ENCODE measurements around the gene UPF2.
"Not testable (repeated sequence)": the region's sequence is repeated elsewhere in the genome, so short reads cannot be mapped to it uniquely, and the experiment has no call there.

Gene UPF2

GRCh38 chr10:12042797-12043651 lies at the start of gene UPF2:
Gene UPF2 (minus strand): TSS chr10:12042809. CDS start chr10:12035423, 7,386 bp downstream.
- in situ Hi-C loops (cut with MboI; ENCODE audit: low sequenced_read_pairs), result no loop called here

GRCh38 chr10:12091421-12091820 lies 48.8 kb upstream of the UPF2 start:
- in situ Hi-C loops (cut with MboI; ENCODE audit: low sequenced_read_pairs), result no loop called here

- in situ Hi-C loops (cut with MboI; ENCODE audit: low sequenced_read_pairs), result no loop called here
Observed at GRCh38 chr10:12088919-12089318, 46.3 kb upstream of the UPF2 start.

- in situ Hi-C loops (cut with MboI; ENCODE audit: low sequenced_read_pairs), result no loop called here
Observed at GRCh38 chr10:12081879-12082557, 39.4 kb upstream of the UPF2 start.

- in situ Hi-C loops (cut with MboI; ENCODE audit: low sequenced_read_pairs), result no loop called here
Observed at GRCh38 chr10:12081470-12081869, 38.9 kb upstream of the UPF2 start.

- in situ Hi-C loops (cut with MboI; ENCODE audit: low sequenced_read_pairs), result no loop called here
Observed at GRCh38 chr10:12077580-12078180, 35.1 kb upstream of the UPF2 start.

- in situ Hi-C loops (cut with MboI; ENCODE audit: low sequenced_read_pairs), result no loop called here
Observed at GRCh38 chr10:12073526-12073925, 30.9 kb upstream of the UPF2 start.

GRCh38 chr10:12071441-12071840 lies 28.8 kb upstream of the UPF2 start:
- in situ Hi-C loops (cut with MboI; ENCODE audit: low sequenced_read_pairs), result not testable (repeated sequence)

GRCh38 chr10:12068449-12069269 lies 26.1 kb upstream of the UPF2 start, which contains the start of gene DHTKD1:
Gene DHTKD1 (plus strand): TSS chr10:12068954. CDS start chr10:12069034, 80 bp downstream.
- in situ Hi-C loops (cut with MboI; ENCODE audit: low sequenced_read_pairs), result no loop called here

GRCh38 chr10:12067336-12067735 lies 24.7 kb upstream of the UPF2 start:
- in situ Hi-C loops (cut with MboI; ENCODE audit: low sequenced_read_pairs), result no loop called here

GRCh38 chr10:12063483-12063818 lies 20.8 kb upstream of the UPF2 start:
- in situ Hi-C loops (cut with MboI; ENCODE audit: low sequenced_read_pairs), result no loop called here

- in situ Hi-C loops (cut with MboI; ENCODE audit: low sequenced_read_pairs), result no loop called here
Observed at GRCh38 chr10:12062754-12063482, 20.3 kb upstream of the UPF2 start.

- in situ Hi-C loops (cut with MboI; ENCODE audit: low sequenced_read_pairs), result no loop called here
Observed at GRCh38 chr10:12061124-12061523, 18.5 kb upstream of the UPF2 start.

- in situ Hi-C loops (cut with MboI; ENCODE audit: low sequenced_read_pairs), result no loop called here
Observed at GRCh38 chr10:12056748-12057147, 14.1 kb upstream of the UPF2 start.

GRCh38 chr10:12055732-12056131 lies 13.1 kb upstream of the UPF2 start:
- in situ Hi-C loops (cut with MboI; ENCODE audit: low sequenced_read_pairs), result no loop called here

GRCh38 chr10:12051241-12051640 lies 8.6 kb upstream of the UPF2 start:
- in situ Hi-C loops (cut with MboI; ENCODE audit: low sequenced_read_pairs), result no loop called here

- in situ Hi-C loops (cut with MboI; ENCODE audit: low sequenced_read_pairs), result no loop called here
Observed at GRCh38 chr10:12050528-12050927, 7.9 kb upstream of the UPF2 start.

- in situ Hi-C loops (cut with MboI; ENCODE audit: low sequenced_read_pairs), result no loop called here
Observed at GRCh38 chr10:12048547-12048946, 5.9 kb upstream of the UPF2 start.

- in situ Hi-C loops (cut with MboI; ENCODE audit: low sequenced_read_pairs), result no loop called here
Observed at GRCh38 chr10:12045596-12045995, 3.0 kb upstream of the UPF2 start.

- in situ Hi-C loops (cut with MboI; ENCODE audit: low sequenced_read_pairs), result no loop called here
Observed at GRCh38 chr10:12042409-12042796, 206 bp downstream of the UPF2 start.

All from HL-60/S4 treated with phorbol 12-myristate 13-acetate at 8.2 ng/mL for 4 days and 3 days (cell line).